Nucleus accumbens (tissue), 56 donors: Measurements from ENCODE around the gene TCF7L1.
A peak's percentile ranks its signal among the peaks of the same experiment; 100 is the strongest.
"Not testable (repeated sequence)": the region's sequence is repeated elsewhere in the genome, so short reads cannot be mapped to it uniquely, and the experiment has no call there.

Experiments
- DNase-seq, 56 donors: peaks; one replicate each; lab custom pipeline; 2025; lab: John Stamatoyannopoulos, UW

The TCF7L1 gene

GRCh38 chr2:85309699-85310321, 176.6 kb downstream of the TCF7L1 start:
- DNase-seq = peak in 6 of 56 donors; percentile 6 to 29 (median 12)

- DNase-seq = no peak
Observed at GRCh38 chr2:85310330-85310729, 177.1 kb downstream of the TCF7L1 start.

- DNase-seq = no peak
Observed at GRCh38 chr2:85312404-85312803, 179.2 kb downstream of the TCF7L1 start.

- DNase-seq = no peak
Observed at GRCh38 chr2:85314884-85315242, 181.7 kb downstream of the TCF7L1 start.

GRCh38 chr2:85315921-85316320, 182.7 kb downstream of the TCF7L1 start:
- not testable (repeated sequence) for DNase-seq

GRCh38 chr2:85318222-85319074, 185.3 kb downstream of the TCF7L1 start:
- no peak for DNase-seq

GRCh38 chr2:85319796-85320195, 186.6 kb downstream of the TCF7L1 start:
- no peak for DNase-seq

GRCh38 chr2:85323351-85323987, 190.3 kb downstream of the TCF7L1 start:
- DNase-seq = no peak

- not testable (repeated sequence) for DNase-seq
Observed at GRCh38 chr2:85323988-85324367, 190.8 kb downstream of the TCF7L1 start.

- no peak for DNase-seq
Observed at GRCh38 chr2:85324639-85325465, 191.7 kb downstream of the TCF7L1 start.

GRCh38 chr2:85325466-85325811, 192.2 kb downstream of the TCF7L1 start:
- DNase-seq = no peak

- peak in 2 of 56 donors; percentile 16 to 32 for DNase-seq
Observed at GRCh38 chr2:85326406-85327159, 193.4 kb downstream of the TCF7L1 start.

GRCh38 chr2:85327160-85327821, 194.1 kb downstream of the TCF7L1 start:
- peak in 23 of 56 donors; percentile 32 to 79 (median 54) for DNase-seq

- DNase-seq = peak in 55 of 56 donors; percentile 57 to 96 (median 89)
Observed at GRCh38 chr2:85327822-85328617, 194.8 kb downstream of the TCF7L1 start, which contains the start of gene TGOLN2. Gene TGOLN2, minus strand, starts transcription at chr2:85327989. Its CDS starts 27 bp downstream, at chr2:85327962.

GRCh38 chr2:85329181-85329651, 196.0 kb downstream of the TCF7L1 start:
- DNase-seq = no peak

- not testable (repeated sequence) for DNase-seq
Observed at GRCh38 chr2:85329701-85330100, 196.5 kb downstream of the TCF7L1 start.

GRCh38 chr2:85330839-85331636, 197.8 kb downstream of the TCF7L1 start:
- DNase-seq = no peak
